Glutamatergic neuron (in vitro differentiated cells): ENCODE results near the gene CDK18. TPM values are rescaled to one million over a fixed set of nuclear protein-coding genes. Genes with fewer than 3 reads are reported as not detected.

Experiments
- DNase-seq: peaks from one replicate; pipeline ENCODE4 v3.0.0; 2022
- H3K27ac Mint-ChIP-seq: one replicate; pipeline ENCODE4 v1.8.0; 2020; ENCODE audit warnings: mild to moderate bottlenecking, mixed read lengths, inconsistent platforms; ENCODE audit not compliant: unreplicated experiment
- H3K27me3 Mint-ChIP-seq: one replicate; pipeline ENCODE4 v1.8.0; 2020; ENCODE audit warnings: mild to moderate bottlenecking, moderate library complexity, mixed read lengths, inconsistent platforms; ENCODE audit not compliant: unreplicated experiment
- H3K36me3 Mint-ChIP-seq: one replicate; pipeline ENCODE4 v1.8.0; 2020; ENCODE audit warnings: mild to moderate bottlenecking, mixed read lengths, inconsistent platforms; ENCODE audit not compliant: unreplicated experiment
- H3K4me1 Mint-ChIP-seq: one replicate; pipeline ENCODE4 v1.8.0; 2020; ENCODE audit warnings: mild to moderate bottlenecking, low read depth, mixed read lengths, inconsistent platforms; ENCODE audit not compliant: unreplicated experiment
- H3K4me3 Mint-ChIP-seq: one replicate; pipeline ENCODE4 v1.8.0; 2020; ENCODE audit warnings: mild to moderate bottlenecking, mixed read lengths, inconsistent platforms; ENCODE audit not compliant: unreplicated experiment
- H3K9me3 Mint-ChIP-seq: one replicate; pipeline ENCODE4 v1.8.0; 2020; ENCODE audit warnings: mild to moderate bottlenecking, moderate library complexity, mixed read lengths, inconsistent platforms; ENCODE audit not compliant: unreplicated experiment
- total RNA-seq: library from RNA; stranded (reverse); fragmentation: NEBNext Ultra II Directional; extraction: Animal tissue kit (Norgen Biotek cat#: 25700); gene quantifications from one replicate; pipeline ENCODE4 v1.2.1, GENCODE V29; 2021; ENCODE audit not compliant: unreplicated experiment
- TF ChIP-seq, protein P1 (sequence below): fragments of 200-600 bp; sonication (generic); IDR thresholded peaks from one replicate; pipeline ENCODE4 v1.5.0; 2021; ENCODE audit not compliant: partially characterized antibody, unreplicated experiment

CDK18 gene
- total RNA-seq, 1 donor from 2014 or later = 1.7 TPM

- peaks cover 14% of the 10 kb centered on the region for H3K27me3 Mint-ChIP-seq
- DNase-seq = no peak
- TF ChIP-seq, protein P1, sequence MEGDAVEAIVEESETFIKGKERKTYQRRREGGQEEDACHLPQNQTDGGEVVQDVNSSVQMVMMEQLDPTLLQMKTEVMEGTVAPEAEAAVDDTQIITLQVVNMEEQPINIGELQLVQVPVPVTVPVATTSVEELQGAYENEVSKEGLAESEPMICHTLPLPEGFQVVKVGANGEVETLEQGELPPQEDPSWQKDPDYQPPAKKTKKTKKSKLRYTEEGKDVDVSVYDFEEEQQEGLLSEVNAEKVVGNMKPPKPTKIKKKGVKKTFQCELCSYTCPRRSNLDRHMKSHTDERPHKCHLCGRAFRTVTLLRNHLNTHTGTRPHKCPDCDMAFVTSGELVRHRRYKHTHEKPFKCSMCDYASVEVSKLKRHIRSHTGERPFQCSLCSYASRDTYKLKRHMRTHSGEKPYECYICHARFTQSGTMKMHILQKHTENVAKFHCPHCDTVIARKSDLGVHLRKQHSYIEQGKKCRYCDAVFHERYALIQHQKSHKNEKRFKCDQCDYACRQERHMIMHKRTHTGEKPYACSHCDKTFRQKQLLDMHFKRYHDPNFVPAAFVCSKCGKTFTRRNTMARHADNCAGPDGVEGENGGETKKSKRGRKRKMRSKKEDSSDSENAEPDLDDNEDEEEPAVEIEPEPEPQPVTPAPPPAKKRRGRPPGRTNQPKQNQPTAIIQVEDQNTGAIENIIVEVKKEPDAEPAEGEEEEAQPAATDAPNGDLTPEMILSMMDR = no peak
- H3K27ac Mint-ChIP-seq = no peak overlapping the region
- H3K4me3 Mint-ChIP-seq = no peak overlapping the region
- H3K9me3 Mint-ChIP-seq = no peaks in the 10 kb centered on the region
- H3K4me1 Mint-ChIP-seq = no peaks in the 10 kb centered on the region
- no peaks in the 10 kb centered on the region for H3K36me3 Mint-ChIP-seq
These were observed 67.3 kb downstream of the CDK18 start for GRCh38 chr1:205571747-205572146.

DNA sequence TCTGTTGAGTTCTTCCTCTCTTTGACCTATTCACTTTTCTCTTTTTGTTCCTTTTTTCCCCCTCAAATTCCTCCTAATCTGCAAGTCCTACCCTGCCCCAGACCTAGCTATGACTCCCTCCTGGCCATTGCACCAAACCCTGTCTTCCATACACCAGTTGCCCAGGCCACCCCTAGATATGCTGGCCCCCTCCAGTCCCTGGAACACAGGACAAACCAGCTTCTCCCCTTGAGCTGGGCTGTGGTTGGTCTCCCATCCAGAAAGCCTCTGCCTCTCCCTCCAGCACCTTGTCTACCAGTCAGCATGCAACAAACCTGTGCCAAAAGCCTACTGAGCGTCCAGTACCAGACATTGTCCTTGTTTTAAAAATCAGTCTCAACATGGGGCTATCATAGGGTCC lies 68.0 kb downstream of the CDK18 start:
- TF ChIP-seq, protein P1 = no peak
- no peak overlapping the region for H3K27ac Mint-ChIP-seq
- H3K4me1 Mint-ChIP-seq = no peaks in the 10 kb centered on the region
- H3K27me3 Mint-ChIP-seq = peaks cover 12% of the 10 kb centered on the region
- DNase-seq = no peak
- H3K36me3 Mint-ChIP-seq = no peaks in the 10 kb centered on the region
- no peaks in the 10 kb centered on the region for H3K9me3 Mint-ChIP-seq
- H3K4me3 Mint-ChIP-seq = no peak overlapping the region

DNA sequence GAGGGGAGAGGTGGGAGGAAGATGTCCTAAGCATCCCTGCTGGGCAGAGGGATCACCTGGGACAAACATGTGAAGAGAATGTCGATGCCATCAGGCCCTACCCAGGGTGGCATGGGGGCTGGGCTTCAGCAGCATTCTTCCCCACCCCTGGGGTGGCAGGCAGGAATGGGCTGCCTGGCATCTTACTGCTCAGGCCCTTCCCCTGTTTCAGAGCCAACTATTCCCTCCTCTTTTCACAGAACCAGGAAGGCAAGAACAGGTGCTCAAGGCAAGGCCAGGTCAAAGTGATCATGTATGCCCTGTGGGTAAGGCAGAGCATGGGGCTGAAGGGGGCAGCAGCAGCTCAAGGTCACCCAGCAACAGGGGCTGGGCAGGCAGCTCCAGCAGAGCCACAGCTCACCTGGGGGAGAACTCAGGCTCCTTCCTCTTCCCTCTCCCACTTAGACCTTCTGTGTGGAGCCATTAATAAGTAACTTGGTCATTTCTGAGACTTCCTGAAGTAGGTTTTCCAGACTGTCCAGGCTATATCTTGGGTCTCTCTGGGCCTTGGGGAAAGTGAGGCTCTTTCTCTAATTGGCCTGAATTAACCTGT lies 70.9 kb downstream of the CDK18 start:
- no peak overlapping the region for H3K4me3 Mint-ChIP-seq
- H3K36me3 Mint-ChIP-seq = no peaks in the 10 kb centered on the region
- no peak overlapping the region for H3K27ac Mint-ChIP-seq
- H3K9me3 Mint-ChIP-seq = peaks cover 3% of the 10 kb centered on the region
- H3K4me1 Mint-ChIP-seq = peaks cover 2% of the 10 kb centered on the region
- no peak for DNase-seq
- TF ChIP-seq, protein P1 = no peak
- H3K27me3 Mint-ChIP-seq = peaks cover 15% of the 10 kb centered on the region

DNA sequence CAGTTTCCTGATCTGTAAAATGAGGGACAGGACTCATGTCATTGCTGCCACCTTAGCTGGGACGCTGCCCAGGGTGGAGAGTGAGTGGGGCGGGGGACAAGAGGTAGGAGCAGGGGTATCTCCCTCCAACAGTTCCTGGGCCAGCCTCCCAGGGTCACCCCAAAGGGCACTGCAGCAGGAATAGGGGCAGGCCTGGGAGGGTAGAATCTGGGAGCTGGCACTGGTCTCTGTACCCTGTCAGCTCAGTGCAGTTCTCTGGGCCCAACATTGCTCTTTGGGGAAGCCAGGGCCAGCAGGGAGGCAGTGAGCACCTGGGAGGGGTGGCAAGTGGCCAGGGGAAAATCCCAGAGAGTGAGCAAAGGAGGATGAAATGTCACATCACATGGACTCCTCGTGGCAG lies 71.5 kb downstream of the CDK18 start:
- no peak overlapping the region for H3K27ac Mint-ChIP-seq
- peaks cover 3% of the 10 kb centered on the region for H3K9me3 Mint-ChIP-seq
- H3K36me3 Mint-ChIP-seq = no peaks in the 10 kb centered on the region
- no peak for DNase-seq
- TF ChIP-seq, protein P1 = no peak
- no peak overlapping the region for H3K4me3 Mint-ChIP-seq
- peaks cover 2% of the 10 kb centered on the region for H3K4me1 Mint-ChIP-seq
- H3K27me3 Mint-ChIP-seq = peaks cover 15% of the 10 kb centered on the region

DNA sequence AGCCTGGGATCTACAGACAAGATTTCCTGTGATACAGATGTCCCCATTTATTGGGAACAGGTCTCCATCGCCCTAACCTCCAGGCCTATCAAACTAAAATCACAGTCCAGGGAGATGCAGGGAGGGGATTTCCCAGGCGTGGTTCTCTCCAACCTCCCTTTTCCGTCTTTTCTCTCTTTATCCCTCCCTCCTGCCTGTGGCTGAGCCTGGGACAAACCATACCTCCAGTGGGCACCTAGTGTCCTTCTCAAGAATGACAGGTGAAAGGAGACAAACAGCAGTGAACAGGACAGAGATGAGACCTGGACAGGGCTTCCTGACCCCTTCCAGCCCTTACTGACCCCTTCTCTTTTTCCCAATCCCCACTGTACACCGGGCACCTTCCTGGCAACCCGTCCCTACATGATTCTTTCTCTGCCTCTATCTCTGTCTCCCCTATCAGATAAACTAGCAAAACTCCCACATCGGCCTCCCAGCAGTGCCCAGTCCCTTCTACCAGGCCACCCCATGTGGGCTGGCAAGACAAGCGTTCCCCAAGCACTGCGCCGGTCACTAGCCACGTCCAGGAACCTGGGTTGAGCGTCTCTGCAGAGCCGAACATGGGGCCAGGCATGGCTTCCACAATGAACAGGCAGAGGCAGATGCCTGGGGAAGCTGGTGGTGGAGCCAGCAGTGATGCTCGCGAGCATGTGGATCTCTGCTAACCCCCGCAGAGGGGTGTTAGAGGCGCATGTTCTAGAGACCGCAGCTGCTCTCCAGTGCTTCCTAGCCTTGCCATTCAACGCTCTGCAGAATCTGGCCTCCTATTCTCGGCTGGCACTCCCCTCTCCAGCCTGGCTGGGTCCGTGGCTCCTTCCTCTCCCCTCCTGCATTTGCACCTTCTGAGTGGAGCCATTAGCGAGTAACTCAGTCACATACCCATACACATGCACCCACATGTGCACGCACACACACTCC lies 72.6 kb downstream of the CDK18 start:
- no peak overlapping the region for H3K27ac Mint-ChIP-seq
- H3K4me3 Mint-ChIP-seq = no peak overlapping the region
- H3K4me1 Mint-ChIP-seq = peaks cover 2% of the 10 kb centered on the region
- H3K9me3 Mint-ChIP-seq = peaks cover 3% of the 10 kb centered on the region
- TF ChIP-seq, protein P1 = no peak
- H3K27me3 Mint-ChIP-seq = peaks cover 14% of the 10 kb centered on the region
- no peak for DNase-seq
- no peaks in the 10 kb centered on the region for H3K36me3 Mint-ChIP-seq
